Endothelial cell of umbilical vein (primary cell): ENCODE results near the gene GPANK1. TPM values are rescaled to one million over a fixed set of nuclear protein-coding genes. Genes with fewer than 3 reads are reported as not detected.

Experiments used
- BruUV-seq: library from RNA; stranded (reverse); fragments of 400-500 nt; replicated peaks from 2 replicates; lab custom pipeline; 2021; lab: Mats Ljungman, UMichigan
- CTCF ChIA-PET: fragments of 300-600, 350-600 bp; sonication (Branson Sonifier 250); formaldehyde crosslinking; loops from one replicate; lab custom pipeline; 2021; ENCODE audit warnings: antibody characterized with exemption, inconsistent platforms; lab: Charles Lee
- POLR2A ChIA-PET: fragments of 300-600, 350-600 bp; sonication (Branson Sonifier 250); formaldehyde crosslinking; loops from one replicate; lab custom pipeline; 2021; ENCODE audit warnings: antibody characterized with exemption, inconsistent platforms; lab: Charles Lee
- DNase-seq: peaks from one replicate; pipeline ENCODE4 v3.0.0-alpha.2; 2011; ENCODE audit warnings: low read depth, low spot score
- FAIRE-seq: peaks from 2 replicates; lab custom pipeline; 2011; peaks lifted over from hg19 to GRCh38; lab: Jason Lieb, UNC
- H2AFZ ChIP-seq: 2 replicates; pipeline ENCODE4 v1.6.0; 2012; ENCODE audit warnings: low read depth, low read length, control low read depth, inconsistent platforms
- H3K27ac ChIP-seq: 2 replicates; pipeline ENCODE4 v1.5.1; 2011; ENCODE audit warnings: low read depth, mild to moderate bottlenecking, control low read depth, low read length, moderate library complexity; ENCODE audit not compliant: insufficient read depth
- H3K27me3 ChIP-seq, 2 experiments: 2 replicates each; pipeline versions ENCODE4 v1.6.0 to v1.6.1; 2011; ENCODE audit warnings: low read length in 2 of 2, mixed read lengths in 1 of 2; ENCODE audit not compliant: control insufficient read depth in 2 of 2, insufficient read depth in 2 of 2
- H3K36me3 ChIP-seq, 2 experiments: 2 replicates in 1 of 2; 3 replicates in 1 of 2; pipeline ENCODE4 v1.5.1; 2011; ENCODE audit warnings: low read length in 2 of 2, mild to moderate bottlenecking in 1 of 2, moderate library complexity in 1 of 2; ENCODE audit not compliant: control insufficient read depth in 2 of 2, insufficient read depth in 2 of 2; ENCODE audit errors: extremely low read depth in 1 of 2
- H3K4me1 ChIP-seq: 3 replicates; pipeline ENCODE4 v1.5.1; 2011; ENCODE audit warnings: mild to moderate bottlenecking, low read length; ENCODE audit not compliant: control insufficient read depth, insufficient read depth; ENCODE audit errors: extremely low read depth
- H3K4me2 ChIP-seq: 2 replicates; pipeline ENCODE4 v1.6.1; 2011; ENCODE audit warnings: low read length, control low read depth, mixed read lengths; ENCODE audit not compliant: insufficient read depth
- H3K4me3 ChIP-seq, 3 experiments: fragments of 200-600 bp in 1 of 3; sonication (generic), shearing (Covaris generic) in 1 of 3; replicated peaks in 1 of 3; 2 replicates each; pipeline ENCODE4 v1.5.1; 2011 to 2016; ENCODE audit warnings: control low read depth in 3 of 3, low read length in 3 of 3, mild to moderate bottlenecking in 2 of 3, inconsistent platforms in 1 of 3, low read depth in 1 of 3, moderate library complexity in 1 of 3; ENCODE audit not compliant: insufficient read depth in 1 of 3
- H3K79me2 ChIP-seq: 2 replicates; pipeline ENCODE4 v1.6.0; 2012; ENCODE audit warnings: low read length, inconsistent platforms; ENCODE audit not compliant: control insufficient read depth, insufficient read depth
- H3K9ac ChIP-seq: replicated peaks from 2 replicates; pipeline ENCODE3; 2011; ENCODE audit warnings: low read length, control low read depth; ENCODE audit not compliant: insufficient read depth; ENCODE audit errors: extremely low read depth
- H3K9me1 ChIP-seq: replicated peaks from 3 replicates; pipeline ENCODE4 v1.6.0; 2011; ENCODE audit warnings: mild to moderate bottlenecking, low read length; ENCODE audit not compliant: control insufficient read depth, insufficient read depth; ENCODE audit errors: extremely low read depth
- H3K9me3 ChIP-seq: replicated peaks from 2 replicates; pipeline ENCODE4 v1.5.1; 2012; ENCODE audit warnings: low read length, inconsistent platforms; ENCODE audit not compliant: control insufficient read depth, insufficient read depth
- H4K20me1 ChIP-seq: replicated peaks from 2 replicates; pipeline ENCODE3; 2011; ENCODE audit warnings: mild to moderate bottlenecking, low read length; ENCODE audit not compliant: control insufficient read depth, insufficient read depth; ENCODE audit errors: extremely low read depth
- EZH2 ChIP-seq: IDR thresholded peaks from 2 replicates; pipeline ENCODE4 v1.6.1; 2012; ENCODE audit warnings: borderline replicate concordance, low read depth, mild to moderate bottlenecking, moderate library complexity, low read length, inconsistent platforms; ENCODE audit not compliant: severe bottlenecking
- FOS ChIP-seq: IDR thresholded peaks from 2 replicates; pipeline ENCODE4 v1.6.1; 2011; ENCODE audit warnings: mild to moderate bottlenecking, low read length, moderate library complexity, borderline replicate concordance; ENCODE audit not compliant: insufficient read depth
- GATA2 ChIP-seq: IDR thresholded peaks from 2 replicates; pipeline ENCODE4 v1.7.0; 2011; ENCODE audit warnings: low read depth, mild to moderate bottlenecking, moderate library complexity, mixed read lengths, low read length; ENCODE audit not compliant: insufficient read length, insufficient read depth
- JUN ChIP-seq: IDR thresholded peaks from 2 replicates; pipeline ENCODE4 v1.6.1; 2011; ENCODE audit warnings: borderline replicate concordance, low read depth; ENCODE audit not compliant: insufficient read length, insufficient read depth
- MYC ChIP-seq: IDR thresholded peaks from one replicate; pipeline ENCODE4 v1.6.1; 2011; ENCODE audit warnings: mild to moderate bottlenecking, low read depth, low read length
- dilution Hi-C: fragments of 300-500 bp; cut with MboI; formaldehyde crosslinking; loops from one replicate; pipeline ENCODE4 v1.15.0; 2019; ENCODE audit warnings: low sequenced_read_pairs; ENCODE audit not compliant: extremely low pct_ligation_motif_present
- intact Hi-C: fragments of 100-400 bp; cut with micrococcal nuclease; formaldehyde crosslinking; loops from one replicate; pipeline ENCODE4 v1.10.0; 2022
- polyA plus RNA-seq, 4 experiments: library from polyadenylated mRNA; depleted of rRNA in 3 of 4; stranded (reverse) in 3 of 4; unstranded in 1 of 4; fragments of >200 nt; gene quantifications; 2 replicates each; pipeline versions ENCODE4 v1.2.1 to v1.2.3, GENCODE V29; 2011 to 2012; ENCODE audit warnings: missing spikeins in 1 of 4
- total RNA-seq: library from RNA; stranded (reverse); gene quantifications from 2 replicates; pipeline ENCODE4 v1.2.3, GENCODE V29; 2021
- TF ChIP-seq, protein P1 (sequence below): IDR thresholded peaks from 2 replicates; pipeline ENCODE4 v1.6.1; 2011; ENCODE audit not compliant: insufficient read depth, insufficient read length

The GPANK1 gene
- total and polyA plus RNA-seq, 2 donors (not counting 3 experiments of a cell fraction or from before 2014, with no cell fraction given) = 12.6 to 17.5 TPM

DNA sequence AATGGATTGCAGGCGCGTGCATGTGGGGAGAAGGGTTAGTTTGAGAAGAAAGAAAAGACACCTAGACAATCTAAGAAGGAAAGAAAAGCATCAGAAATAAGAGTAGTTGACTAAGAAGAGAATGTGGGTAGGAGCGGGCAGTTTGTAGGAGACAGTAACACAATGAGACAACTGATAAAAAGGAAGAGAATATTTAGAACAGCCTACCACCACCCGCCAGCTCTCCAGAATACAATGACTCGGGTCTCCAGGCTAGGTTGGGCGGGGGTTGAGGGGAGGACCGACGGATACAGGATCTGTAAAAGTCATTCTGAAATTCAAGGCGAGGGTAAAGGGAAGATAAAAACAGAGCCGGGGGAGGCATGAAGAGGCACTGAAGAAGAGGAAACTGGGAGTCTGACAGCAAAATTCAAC lies 37.6 kb upstream of the GPANK1 start:
- Histone ChIP-seq H4K20me1 (no peaks in the 10 kb centered on the region), H3K9me3 (no peaks in the 10 kb centered on the region), H3K4me2 (peak overlapping the region; percentile 78), H3K27ac (peak overlapping the region; percentile 77), H3K36me3 (peaks cover 0 to 3% of the 10 kb centered on the region in 2 experiments), H3K4me1 (peaks cover 11% of the 10 kb centered on the region), H3K9ac (peak overlapping the region; percentile 90), H3K79me2 (peaks cover 21% of the 10 kb centered on the region), H3K27me3 (no peaks in the 10 kb centered on the region), H2AFZ (peak overlapping the region; percentile 13), H3K4me3 (peak overlapping the region; percentile 59 to 80 (median 74)), H3K9me1 (no peaks in the 10 kb centered on the region)
- intact Hi-C loops (loop anchor here (2.0 kb wide), 2 partner anchors 28 to 36 kb away; no protein-coding TSS in a partner anchor), dilution Hi-C loops (no loop called here)
- ChIA-PET CTCF (interaction anchor here (1.2 to 1.9 kb wide), 9 partner anchors 8 to 129 kb away, joined by 3 to 9 read pairs (median 7); partner anchors contain the start of genes DDAH2, LSM2, LY6G5C and LY6G6D), POLR2A (interaction anchor here (1.2 kb wide), 1 partner anchor 38 kb away, joined by 5 read pairs; the partner anchor contains the start of gene MSH5)
- DNase-seq (no peak), FAIRE-seq (no peak)
- no peak for TF ChIP-seq MYC
- no TSS peak for BruUV-seq

DNA sequence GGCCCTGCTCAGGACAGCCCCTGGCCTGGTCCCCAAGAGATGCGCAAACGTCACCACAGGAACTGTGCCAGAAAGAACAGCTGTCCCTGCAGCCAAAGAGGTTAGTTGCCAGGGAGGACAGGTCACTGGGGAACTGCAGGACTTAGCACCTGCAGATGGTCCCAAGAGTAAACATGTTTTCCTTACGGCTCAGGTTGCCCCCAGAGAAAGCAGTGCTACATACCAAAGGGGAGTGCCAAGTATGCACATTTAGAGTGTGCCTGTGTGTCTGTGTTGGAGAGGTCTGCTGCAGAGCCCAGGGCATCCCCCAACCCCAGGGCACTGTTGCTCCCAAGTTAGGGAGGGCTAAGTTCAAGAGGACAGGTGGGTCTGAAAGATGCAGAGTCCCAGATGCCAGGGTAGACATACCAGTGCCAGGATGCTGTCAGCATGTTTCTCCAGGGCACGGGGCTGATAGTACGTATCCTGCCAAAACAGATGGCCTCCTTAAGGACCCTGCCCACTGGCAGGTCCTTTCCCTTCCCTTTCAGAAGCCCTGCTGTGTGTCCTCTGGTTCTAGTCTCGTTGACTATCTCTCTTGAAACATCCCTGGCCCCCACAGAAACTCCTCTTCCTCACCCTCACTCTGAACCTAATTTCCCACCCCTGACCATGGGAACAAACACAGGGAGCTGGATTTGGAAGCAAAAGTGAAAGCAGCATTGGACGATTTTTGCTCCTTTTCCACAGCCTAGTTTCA lies 37.0 kb upstream of the GPANK1 start:
- Histone ChIP-seq H2AFZ (peak overlapping the region; percentile 13), H3K27ac (peak overlapping the region; percentile 77), H3K27me3 (no peaks in the 10 kb centered on the region), H3K36me3 (peaks cover 0 to 5% of the 10 kb centered on the region in 2 experiments), H4K20me1 (no peaks in the 10 kb centered on the region), H3K9ac (peak overlapping the region; percentile 90), H3K9me3 (no peaks in the 10 kb centered on the region), H3K4me1 (peaks cover 11% of the 10 kb centered on the region), H3K79me2 (peaks cover 21% of the 10 kb centered on the region), H3K9me1 (no peaks in the 10 kb centered on the region), H3K4me2 (peak overlapping the region; percentile 78), H3K4me3 (peak overlapping the region; percentile 59 to 80 (median 74))
- POLR2A ChIA-PET = no interaction called here
- no TSS peak for BruUV-seq
- DNase-seq = peak; percentile 8
- CTCF ChIA-PET = interaction anchor here (1.2 to 1.9 kb wide), 6 partner anchors 10 to 105 kb away, joined by 3 to 9 read pairs (median 6); partner anchors contain the start of genes DDAH2, LSM2, LY6G5C and MSH5
- dilution Hi-C loops (no loop called here), intact Hi-C loops (loop anchor here (2.0 kb wide), 2 partner anchors 29 to 37 kb away; no protein-coding TSS in a partner anchor)
- peak; percentile 18 for FAIRE-seq
- TF ChIP-seq, protein P1, sequence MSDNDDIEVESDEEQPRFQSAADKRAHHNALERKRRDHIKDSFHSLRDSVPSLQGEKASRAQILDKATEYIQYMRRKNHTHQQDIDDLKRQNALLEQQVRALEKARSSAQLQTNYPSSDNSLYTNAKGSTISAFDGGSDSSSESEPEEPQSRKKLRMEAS = no peak
- TF ChIP-seq FOS (no peak), EZH2 (no peak), JUN (no peak), GATA2 (no peak)
